ENCODE results near the gene POLR3F. TPM values are rescaled to one million over a fixed set of nuclear protein-coding genes. Genes with fewer than 3 reads are reported as not detected.
"Not testable (repeated sequence)": the region's sequence is repeated elsewhere in the genome, so short reads cannot be mapped to it uniquely, and the experiment has no call there.

Gene POLR3F
- total RNA-seq, 1 donor from 2014 or later, result 12.2 TPM

DNA sequence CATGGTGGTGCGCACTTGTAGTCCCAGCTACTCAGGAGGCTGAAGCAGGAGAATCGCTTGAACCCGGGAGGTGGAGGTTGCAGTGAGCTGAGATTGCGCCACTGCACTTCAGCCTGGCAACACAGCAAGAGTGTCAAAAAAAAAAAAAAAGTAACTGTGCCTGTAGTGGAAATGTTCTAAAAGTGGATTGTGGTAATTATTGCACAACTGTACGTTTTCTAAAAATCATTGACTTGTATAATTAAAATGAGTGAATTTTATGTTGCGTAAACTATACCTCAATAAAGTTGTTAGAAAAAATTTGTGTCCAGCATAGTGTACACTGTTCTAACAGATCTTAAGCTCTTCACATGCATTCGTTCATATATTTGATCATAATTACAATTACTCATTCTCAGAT, 46.0 kb downstream of the POLR3F start:
- Mint-ChIP-seq H3K4me3 (ENCODE audit: unreplicated experiment) (peak overlapping the region; percentile 19), H3K27ac (ENCODE audit: unreplicated experiment) (no peak overlapping the region), H3K27me3 (ENCODE audit: unreplicated experiment) (no peaks in the 10 kb centered on the region), H3K36me3 (ENCODE audit: low read depth, unreplicated experiment) (peaks cover 14% of the 10 kb centered on the region), H3K4me1 (ENCODE audit: unreplicated experiment) (peaks cover 9% of the 10 kb centered on the region), H3K9me3 (ENCODE audit: unreplicated experiment) (no peaks in the 10 kb centered on the region)
- no peak for DNase-seq (ENCODE audit: low spot score)
- TF ChIP-seq, protein P1, sequence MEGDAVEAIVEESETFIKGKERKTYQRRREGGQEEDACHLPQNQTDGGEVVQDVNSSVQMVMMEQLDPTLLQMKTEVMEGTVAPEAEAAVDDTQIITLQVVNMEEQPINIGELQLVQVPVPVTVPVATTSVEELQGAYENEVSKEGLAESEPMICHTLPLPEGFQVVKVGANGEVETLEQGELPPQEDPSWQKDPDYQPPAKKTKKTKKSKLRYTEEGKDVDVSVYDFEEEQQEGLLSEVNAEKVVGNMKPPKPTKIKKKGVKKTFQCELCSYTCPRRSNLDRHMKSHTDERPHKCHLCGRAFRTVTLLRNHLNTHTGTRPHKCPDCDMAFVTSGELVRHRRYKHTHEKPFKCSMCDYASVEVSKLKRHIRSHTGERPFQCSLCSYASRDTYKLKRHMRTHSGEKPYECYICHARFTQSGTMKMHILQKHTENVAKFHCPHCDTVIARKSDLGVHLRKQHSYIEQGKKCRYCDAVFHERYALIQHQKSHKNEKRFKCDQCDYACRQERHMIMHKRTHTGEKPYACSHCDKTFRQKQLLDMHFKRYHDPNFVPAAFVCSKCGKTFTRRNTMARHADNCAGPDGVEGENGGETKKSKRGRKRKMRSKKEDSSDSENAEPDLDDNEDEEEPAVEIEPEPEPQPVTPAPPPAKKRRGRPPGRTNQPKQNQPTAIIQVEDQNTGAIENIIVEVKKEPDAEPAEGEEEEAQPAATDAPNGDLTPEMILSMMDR (IDR thresholded peaks at IDR 0.05; ENCODE audit: unreplicated experiment), result no peak

DNA sequence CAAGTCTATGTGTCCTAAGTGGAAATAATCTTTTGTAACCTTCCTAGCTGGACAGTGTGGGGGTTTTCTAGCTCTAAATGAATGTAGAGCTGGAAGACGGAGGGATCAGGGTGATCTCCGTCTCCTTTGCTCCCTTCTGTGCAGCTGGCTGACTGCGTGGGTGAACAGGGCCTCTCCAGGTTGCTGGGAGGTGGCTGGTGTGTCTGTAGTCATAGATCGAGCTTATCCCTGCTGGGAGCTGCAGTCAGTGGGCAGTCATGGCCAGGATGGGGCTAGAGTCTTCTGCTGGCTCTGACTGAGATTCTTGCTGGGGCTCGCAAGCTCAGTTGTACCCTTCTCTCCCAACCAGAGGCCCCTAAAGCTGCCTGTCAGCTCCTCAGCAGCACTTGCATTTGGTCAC, 46.9 kb downstream of the POLR3F start:
- no peak for DNase-seq (ENCODE audit: low spot score)
- TF ChIP-seq, protein P1 (IDR thresholded peaks at IDR 0.05; ENCODE audit: unreplicated experiment), result no peak
- H3K27ac Mint-ChIP-seq (ENCODE audit: unreplicated experiment), result no peak overlapping the region
- no peak overlapping the region for H3K4me3 Mint-ChIP-seq (ENCODE audit: unreplicated experiment)
- peaks cover 14% of the 10 kb centered on the region for H3K36me3 Mint-ChIP-seq (ENCODE audit: low read depth, unreplicated experiment)
- H3K9me3 Mint-ChIP-seq (ENCODE audit: unreplicated experiment), result no peaks in the 10 kb centered on the region
- H3K4me1 Mint-ChIP-seq (ENCODE audit: unreplicated experiment), result peaks cover 2% of the 10 kb centered on the region
- H3K27me3 Mint-ChIP-seq (ENCODE audit: unreplicated experiment), result no peaks in the 10 kb centered on the region

DNA sequence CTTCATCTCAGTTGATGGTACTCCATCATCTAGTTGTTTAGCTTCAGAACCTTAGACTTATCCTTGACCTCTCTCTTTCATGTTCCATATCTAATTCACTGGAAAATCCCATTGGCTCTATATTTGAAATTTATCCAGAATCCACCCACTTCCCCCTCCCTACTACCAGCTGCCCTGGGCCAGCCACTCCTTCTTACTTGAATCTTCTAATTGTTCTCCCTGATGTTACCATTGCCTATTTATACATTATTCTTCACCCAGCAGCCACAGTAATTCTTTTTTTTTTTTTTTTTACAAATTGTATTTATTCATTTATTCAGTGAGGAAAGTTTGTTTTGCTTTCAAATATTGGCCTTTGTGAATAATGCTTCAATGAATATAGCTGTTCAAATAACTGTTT, 48.8 kb downstream of the POLR3F start:
- Mint-ChIP-seq H3K27ac (ENCODE audit: unreplicated experiment) (no peak overlapping the region), H3K4me3 (ENCODE audit: unreplicated experiment) (no peak overlapping the region), H3K4me1 (ENCODE audit: unreplicated experiment) (no peaks in the 10 kb centered on the region), H3K9me3 (ENCODE audit: unreplicated experiment) (no peaks in the 10 kb centered on the region), H3K36me3 (ENCODE audit: low read depth, unreplicated experiment) (peaks cover 8% of the 10 kb centered on the region), H3K27me3 (ENCODE audit: unreplicated experiment) (no peaks in the 10 kb centered on the region)
- TF ChIP-seq, protein P1 (IDR thresholded peaks at IDR 0.05; ENCODE audit: unreplicated experiment), result no peak
- no peak for DNase-seq (ENCODE audit: low spot score)

DNA sequence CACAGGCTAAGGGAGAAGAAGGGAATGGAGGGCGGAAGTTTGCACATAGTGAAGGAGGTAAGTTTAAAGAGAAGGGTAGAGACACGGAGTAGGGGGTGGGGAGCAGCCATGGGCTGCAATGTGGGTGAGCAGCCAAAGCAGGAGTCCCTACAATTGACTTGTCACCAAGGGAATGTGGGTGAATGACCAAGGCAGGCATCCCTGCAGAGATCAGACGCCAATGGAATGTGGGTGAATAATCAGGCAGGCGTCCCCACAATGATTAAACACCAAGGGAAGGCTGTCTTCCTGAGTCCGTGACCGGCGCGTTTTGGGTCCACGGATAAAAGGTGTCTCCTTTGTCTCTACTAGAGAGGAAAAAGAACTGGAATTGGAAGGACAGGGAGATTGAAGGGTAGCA, 54.9 kb downstream of the POLR3F start:
- peaks cover 16% of the 10 kb centered on the region for H3K36me3 Mint-ChIP-seq (ENCODE audit: low read depth, unreplicated experiment)
- H3K9me3 Mint-ChIP-seq (ENCODE audit: unreplicated experiment); H3K27me3 Mint-ChIP-seq (ENCODE audit: unreplicated experiment); DNase-seq (ENCODE audit: low spot score); H3K27ac Mint-ChIP-seq (ENCODE audit: unreplicated experiment); H3K4me1 Mint-ChIP-seq (ENCODE audit: unreplicated experiment); H3K4me3 Mint-ChIP-seq (ENCODE audit: unreplicated experiment): not testable (repeated sequence)

DNA sequence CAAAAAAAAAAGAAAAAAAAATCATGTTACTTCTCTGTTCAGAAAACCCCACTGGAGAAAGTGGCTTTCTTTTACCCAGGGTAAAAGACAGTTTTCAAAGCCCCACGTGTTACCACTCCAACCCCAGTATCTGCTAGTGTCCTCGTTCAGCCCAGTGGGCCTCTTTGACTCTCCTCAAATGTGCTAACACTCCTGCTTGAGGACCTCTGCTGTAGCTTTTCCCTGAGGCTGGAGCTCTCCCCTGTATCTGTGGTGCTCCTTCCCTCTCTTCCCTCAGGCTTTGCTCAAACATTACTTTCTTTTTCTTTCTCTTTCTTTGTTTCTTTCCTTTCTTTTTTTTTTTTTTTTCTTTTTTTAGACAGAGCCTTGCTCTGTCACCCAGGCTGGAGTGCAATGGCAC, 55.9 kb downstream of the POLR3F start:
- H3K27ac Mint-ChIP-seq (ENCODE audit: unreplicated experiment), result no peak overlapping the region
- H3K36me3 Mint-ChIP-seq (ENCODE audit: low read depth, unreplicated experiment), result peaks cover 22% of the 10 kb centered on the region
- TF ChIP-seq, protein P1 (IDR thresholded peaks at IDR 0.05; ENCODE audit: unreplicated experiment), result no peak
- no peaks in the 10 kb centered on the region for H3K4me1 Mint-ChIP-seq (ENCODE audit: unreplicated experiment)
- no peaks in the 10 kb centered on the region for H3K27me3 Mint-ChIP-seq (ENCODE audit: unreplicated experiment)
- DNase-seq (ENCODE audit: low spot score), result no peak
- no peaks in the 10 kb centered on the region for H3K9me3 Mint-ChIP-seq (ENCODE audit: unreplicated experiment)
- no peak overlapping the region for H3K4me3 Mint-ChIP-seq (ENCODE audit: unreplicated experiment)

DNA sequence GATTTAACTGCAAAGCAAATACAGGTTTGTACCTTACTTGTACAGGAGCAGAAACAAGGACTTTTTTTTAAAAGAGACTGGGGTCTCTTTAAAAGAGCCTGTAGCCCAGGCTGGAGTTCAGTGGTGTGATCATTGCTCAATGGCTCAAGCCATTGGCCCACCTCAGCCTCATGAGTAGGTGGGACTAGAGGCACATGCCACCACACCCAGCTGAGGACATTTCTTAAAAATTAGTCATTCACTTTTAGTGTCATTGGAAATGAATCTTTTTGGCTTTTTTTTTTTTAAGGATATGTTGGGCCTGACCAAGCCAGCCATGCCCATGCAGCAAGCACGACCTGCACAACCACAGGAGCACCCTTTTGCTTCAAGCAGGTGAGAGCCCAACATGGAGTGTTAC, 57.5 kb downstream of the POLR3F start:
- Mint-ChIP-seq H3K4me1 (ENCODE audit: unreplicated experiment) (no peaks in the 10 kb centered on the region), H3K9me3 (ENCODE audit: unreplicated experiment) (no peaks in the 10 kb centered on the region), H3K4me3 (ENCODE audit: unreplicated experiment) (no peak overlapping the region), H3K27ac (ENCODE audit: unreplicated experiment) (no peak overlapping the region), H3K27me3 (ENCODE audit: unreplicated experiment) (no peaks in the 10 kb centered on the region), H3K36me3 (ENCODE audit: low read depth, unreplicated experiment) (peaks cover 36% of the 10 kb centered on the region)
- TF ChIP-seq, protein P1 (IDR thresholded peaks at IDR 0.05; ENCODE audit: unreplicated experiment), result no peak
- no peak for DNase-seq (ENCODE audit: low spot score)

DNA sequence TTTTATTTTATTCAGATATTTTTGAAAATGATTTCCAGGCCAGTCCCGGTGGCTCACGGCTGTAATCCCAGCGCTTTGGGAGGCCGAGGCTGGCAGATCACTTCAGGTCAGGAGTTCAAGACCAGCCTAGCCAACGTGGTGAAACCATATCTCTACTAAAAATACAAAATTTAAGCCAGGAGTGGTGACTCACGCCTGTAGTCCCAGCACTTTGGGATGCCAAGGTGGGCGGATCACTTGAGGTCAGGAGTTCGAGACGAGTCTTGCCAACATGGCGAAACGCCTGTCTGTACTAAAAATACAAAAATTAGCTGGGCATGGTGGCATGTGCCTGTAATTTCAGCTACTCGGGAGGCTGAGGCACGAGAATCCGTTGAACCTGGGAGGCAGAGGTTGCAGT, 59.6 kb downstream of the POLR3F start:
- peaks cover 41% of the 10 kb centered on the region for H3K36me3 Mint-ChIP-seq (ENCODE audit: low read depth, unreplicated experiment)
- H3K4me1 Mint-ChIP-seq (ENCODE audit: unreplicated experiment); H3K27me3 Mint-ChIP-seq (ENCODE audit: unreplicated experiment); H3K4me3 Mint-ChIP-seq (ENCODE audit: unreplicated experiment); H3K27ac Mint-ChIP-seq (ENCODE audit: unreplicated experiment); DNase-seq (ENCODE audit: low spot score); H3K9me3 Mint-ChIP-seq (ENCODE audit: unreplicated experiment): not testable (repeated sequence)

Data from endothelial cell (in vitro differentiated cells).